CD4-positive, alpha-beta T cell treated with Interleukin-12 subunit alpha and Interleukin-12 subunit beta, for 1 hour (primary cell): ENCODE results near the gene CDPF1.
"Not testable (repeated sequence)": the region's sequence is repeated elsewhere in the genome, so short reads cannot be mapped to it uniquely, and the experiment has no call there.

Experiments used
- DNase-seq: peaks from one replicate; pipeline ENCODE4 v3.0.0-alpha.2; 2020

The CDPF1 gene

GRCh38 chr22:46224044-46224897, 25.8 kb downstream of the CDPF1 start:
- no peak for DNase-seq

- DNase-seq = no peak
These were observed 29.2 kb downstream of the CDPF1 start for GRCh38 chr22:46220921-46221320.

- peak; percentile 36 for DNase-seq
These were observed 30.5 kb downstream of the CDPF1 start for GRCh38 chr22:46219636-46220035.

DNA sequence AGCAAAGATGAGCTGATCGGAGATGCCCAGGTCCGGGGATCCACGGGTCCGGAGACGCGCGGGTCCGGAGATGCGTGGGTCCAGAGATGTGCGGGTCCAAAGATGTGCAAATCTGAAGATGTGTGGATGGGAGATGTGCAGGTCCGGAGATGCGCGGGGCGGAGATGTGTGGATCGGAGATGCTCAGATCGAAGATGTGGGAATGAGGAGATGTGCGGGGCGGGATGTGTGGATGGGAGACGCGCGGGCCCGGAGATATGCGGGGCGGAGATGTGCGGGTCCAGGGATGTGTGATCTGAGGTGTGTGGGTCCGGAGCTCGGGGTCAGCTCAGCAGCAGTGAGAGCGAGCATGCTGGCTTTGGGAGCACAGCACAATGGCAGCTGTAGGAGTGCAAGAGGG, 35.5 kb downstream of the CDPF1 start:
- DNase-seq = no peak

GRCh38 chr22:46214149-46214548, 35.9 kb downstream of the CDPF1 start:
- DNase-seq = no peak

DNA sequence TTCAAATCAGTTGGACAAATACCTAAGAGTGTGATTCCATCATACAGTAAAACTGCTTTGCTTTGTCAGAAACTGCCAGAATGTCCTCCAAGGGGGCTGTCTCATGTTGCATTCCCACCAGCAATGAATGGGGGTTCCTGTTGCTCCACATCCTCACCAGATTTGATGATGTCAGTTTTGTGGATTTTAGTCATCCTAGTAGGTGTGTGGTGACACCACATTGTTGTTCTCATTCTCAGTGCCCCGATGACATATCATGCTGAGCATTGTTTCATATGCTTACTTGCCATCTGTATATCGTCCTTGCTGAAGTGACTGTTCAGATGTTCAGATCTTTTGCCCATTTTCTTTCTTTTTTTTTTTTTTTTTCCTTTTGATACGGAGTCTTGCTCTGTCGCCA, 37.0 kb downstream of the CDPF1 start:
- no peak for DNase-seq

DNA sequence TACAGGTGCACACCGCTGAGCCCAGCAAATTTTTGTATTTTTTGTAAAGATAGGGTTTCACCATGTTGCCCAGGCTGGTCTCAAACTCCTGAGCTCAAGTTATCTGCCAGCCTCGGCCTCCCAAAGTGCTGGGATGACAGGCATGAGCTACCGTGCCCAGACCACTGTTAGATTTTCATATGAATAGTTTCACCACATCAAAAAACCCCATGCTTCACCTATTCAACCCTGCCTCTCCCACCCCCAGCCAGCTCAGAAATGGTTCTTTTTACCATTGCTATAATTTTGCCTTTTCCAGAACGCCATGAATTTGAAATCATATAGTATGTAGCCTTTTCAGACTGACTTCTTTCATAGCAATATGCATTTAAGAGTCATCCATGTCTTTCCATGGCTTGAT, 37.9 kb downstream of the CDPF1 start:
- DNase-seq = no peak

DNA sequence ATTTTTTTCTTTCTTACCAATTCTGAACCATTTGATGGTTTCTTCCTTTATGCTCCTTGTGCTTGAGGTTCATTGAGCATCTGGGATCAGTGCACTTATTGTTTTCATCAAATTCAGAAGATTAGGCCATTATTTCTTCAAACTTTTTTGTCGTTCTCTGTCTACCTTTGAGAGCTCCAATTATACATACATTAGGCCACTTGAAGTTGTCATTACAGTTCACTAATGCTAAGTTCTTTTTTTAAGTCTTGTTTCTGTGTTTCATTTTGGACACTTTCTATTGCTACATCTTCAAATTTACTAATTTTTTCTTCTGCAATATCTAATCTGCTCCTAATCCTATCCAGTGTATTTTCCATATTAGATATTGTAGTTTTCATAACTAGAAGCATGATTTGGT, 40.8 kb downstream of the CDPF1 start:
- no peak for DNase-seq

DNA sequence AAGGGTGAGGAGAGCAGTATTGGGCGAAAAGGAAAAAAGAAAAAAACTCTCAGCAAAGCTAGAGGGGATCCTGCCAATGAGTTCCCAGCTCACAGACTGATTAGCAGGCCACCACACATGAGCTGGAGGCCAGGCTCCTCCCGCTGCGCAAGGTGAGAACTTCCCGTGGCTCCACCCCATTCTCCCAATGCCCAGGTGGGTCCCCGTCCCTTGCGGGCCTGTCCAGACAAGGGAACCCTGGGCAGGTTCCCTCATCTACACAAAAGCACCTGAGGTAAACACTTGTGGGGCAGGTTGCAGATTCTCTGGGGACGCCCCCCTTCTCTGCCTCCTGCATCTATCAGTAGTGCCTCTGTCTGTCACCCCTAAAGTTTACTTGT, 46.5 kb downstream of the CDPF1 start:
- no peak for DNase-seq

GRCh38 chr22:46202897-46203600, 47.0 kb downstream of the CDPF1 start:
- DNase-seq = no peak

- no peak for DNase-seq
These were observed 48.9 kb downstream of the CDPF1 start for GRCh38 chr22:46201059-46201757.

GRCh38 chr22:46198806-46199205, 51.3 kb downstream of the CDPF1 start:
- DNase-seq = not testable (repeated sequence)

DNA sequence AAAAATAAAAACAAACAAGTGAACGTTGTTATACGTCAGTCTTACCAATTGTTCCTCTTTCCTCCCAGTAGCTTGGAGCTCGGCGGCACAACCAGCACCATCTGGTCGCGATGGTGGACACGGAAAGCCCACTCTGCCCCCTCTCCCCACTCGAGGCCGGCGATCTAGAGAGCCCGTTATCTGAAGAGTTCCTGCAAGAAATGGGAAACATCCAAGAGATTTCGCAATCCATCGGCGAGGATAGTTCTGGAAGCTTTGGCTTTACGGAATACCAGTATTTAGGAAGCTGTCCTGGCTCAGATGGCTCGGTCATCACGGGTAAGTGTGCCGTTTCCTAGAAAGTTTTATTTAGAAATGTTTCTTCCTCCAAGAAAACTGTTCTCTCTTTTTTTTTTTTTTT, 51.8 kb downstream of the CDPF1 start:
- no peak for DNase-seq

GRCh38 chr22:46196278-46196677, 53.8 kb downstream of the CDPF1 start:
- DNase-seq = no peak

DNA sequence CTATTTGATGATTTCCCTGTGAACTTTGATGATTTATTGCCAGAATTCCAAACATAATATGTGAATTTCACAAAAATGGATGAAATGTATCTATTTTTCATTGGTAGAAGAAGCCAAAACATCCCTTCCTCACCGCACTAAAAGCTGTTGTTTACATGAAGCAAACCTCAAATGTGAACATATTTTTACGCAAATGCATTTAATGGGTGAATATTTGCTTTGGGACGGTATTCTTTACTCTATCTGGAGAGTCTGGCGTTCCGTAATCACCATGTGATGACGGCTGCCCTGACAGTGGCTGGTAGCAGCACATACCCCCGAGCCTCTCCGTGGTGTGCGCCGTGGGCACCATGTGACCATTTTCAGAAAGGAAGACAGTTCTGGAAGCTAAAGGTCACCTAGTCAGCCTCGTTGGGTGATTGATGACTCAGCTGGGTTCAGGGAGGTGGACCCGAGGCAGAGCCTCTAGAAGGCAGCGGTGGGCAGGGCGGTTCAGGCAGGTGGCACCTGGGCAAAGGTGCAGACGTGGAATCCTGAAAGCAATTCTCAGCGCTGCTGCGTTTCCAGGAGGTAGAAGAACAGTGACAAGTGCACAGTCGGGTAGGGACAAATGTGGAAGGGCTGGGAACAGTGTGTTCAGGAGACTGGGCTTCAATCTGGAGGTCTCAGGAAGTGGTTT, 54.5 kb downstream of the CDPF1 start:
- DNase-seq = no peak
